ENCODE measurements around the gene ALB. TPM values are rescaled to one million over a fixed set of nuclear protein-coding genes. Genes with fewer than 3 reads are reported as not detected.

Gene ALB
- total and polyA plus RNA-seq, 4 donors = 0.07 to 32.8 (median 4.4) TPM

- 79 to 86% methylated on average over 2 of the region's 2 CpGs for WGBS, 2 donors
- no peak for TF ChIP-seq CTCF (IDR thresholded peaks at IDR 0.05; ENCODE audit: control extremely low read depth, extremely low read depth)
- Histone ChIP-seq H3K9ac (ENCODE audit: insufficient read depth in 1 of 2, low read length in 2 of 2) (no peak overlapping the region), H3K36me3 (ENCODE audit: control insufficient read depth in 4 of 4, insufficient read depth in 4 of 4, low read length in 4 of 4) (no peaks in the 10 kb centered on the region), H3K4me1 (ENCODE audit: control insufficient read depth in 5 of 5, insufficient read depth in 5 of 5, low read length in 5 of 5) (no peaks in the 10 kb centered on the region), H3K4me3 (no peak overlapping the region), H3K27me3 (ENCODE audit: control insufficient read depth in 3 of 3, insufficient read depth in 3 of 3, low read length in 2 of 3) (no peaks in the 10 kb centered on the region), H3K9me3 (ENCODE audit: control insufficient read depth in 4 of 4, insufficient read depth in 3 of 4, low read length in 3 of 4) (no peaks in the 10 kb centered on the region), H3K27ac (ENCODE audit: low read depth in 1 of 2, low read length in 1 of 2) (no peak overlapping the region)
- DNase-seq (no peak), ATAC-seq (ENCODE audit: insufficient read depth, low FRiP score) (no peak)
Measured at GRCh38 chr4:73438582-73439215, 34.6 kb downstream of the ALB start.

GRCh38 chr4:73439445-73439844 lies 35.4 kb downstream of the ALB start:
- H3K27me3 ChIP-seq (ENCODE audit: control insufficient read depth in 3 of 3, insufficient read depth in 3 of 3, low read length in 2 of 3) = no peaks in the 10 kb centered on the region
- no peaks in the 10 kb centered on the region for H3K9me3 ChIP-seq (ENCODE audit: control insufficient read depth in 4 of 4, insufficient read depth in 3 of 4, low read length in 3 of 4)
- no peak overlapping the region for H3K27ac ChIP-seq (ENCODE audit: low read depth in 1 of 2, low read length in 1 of 2)
- no peaks in the 10 kb centered on the region for H3K36me3 ChIP-seq (ENCODE audit: control insufficient read depth in 4 of 4, insufficient read depth in 4 of 4, low read length in 4 of 4)
- no peaks in the 10 kb centered on the region for H3K4me1 ChIP-seq (ENCODE audit: control insufficient read depth in 5 of 5, insufficient read depth in 5 of 5, low read length in 5 of 5)
- DNase-seq (no peak), ATAC-seq (ENCODE audit: insufficient read depth, low FRiP score) (no peak)
- no peak overlapping the region for H3K4me3 ChIP-seq
- 86 to 96% methylated on average over 2 of the region's 2 CpGs for WGBS, 2 donors
- no peak for TF ChIP-seq CTCF (IDR thresholded peaks at IDR 0.05; ENCODE audit: control extremely low read depth, extremely low read depth)
- H3K9ac ChIP-seq (ENCODE audit: insufficient read depth in 1 of 2, low read length in 2 of 2) = no peak overlapping the region

DNA sequence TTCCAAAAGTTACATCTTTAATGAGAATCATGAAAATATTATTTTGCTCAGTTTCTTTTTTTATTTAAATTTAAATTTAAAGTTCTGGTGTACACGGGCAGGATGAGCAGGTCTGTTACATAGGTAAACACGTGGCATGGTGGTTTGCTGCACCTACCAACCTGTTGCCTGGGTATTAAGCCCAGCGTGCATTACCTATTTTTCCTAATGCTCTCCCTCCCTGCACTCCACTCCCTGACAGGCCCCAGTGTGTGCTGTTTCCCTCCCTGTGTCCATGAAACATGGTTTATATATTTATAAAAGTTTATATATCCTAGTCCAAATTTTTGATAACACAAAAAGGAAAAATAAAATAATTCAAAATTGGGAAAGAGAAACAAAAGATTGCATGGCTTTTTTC lies 35.9 kb downstream of the ALB start:
- Histone ChIP-seq H3K9me3 (ENCODE audit: control insufficient read depth in 4 of 4, insufficient read depth in 3 of 4, low read length in 3 of 4) (no peaks in the 10 kb centered on the region), H3K36me3 (ENCODE audit: control insufficient read depth in 4 of 4, insufficient read depth in 4 of 4, low read length in 4 of 4) (no peaks in the 10 kb centered on the region), H3K4me3 (no peak overlapping the region), H3K4me1 (ENCODE audit: control insufficient read depth in 5 of 5, insufficient read depth in 5 of 5, low read length in 5 of 5) (no peaks in the 10 kb centered on the region), H3K27me3 (ENCODE audit: control insufficient read depth in 3 of 3, insufficient read depth in 3 of 3, low read length in 2 of 3) (no peaks in the 10 kb centered on the region), H3K9ac (ENCODE audit: insufficient read depth in 1 of 2, low read length in 2 of 2) (no peak overlapping the region), H3K27ac (ENCODE audit: low read depth in 1 of 2, low read length in 1 of 2) (no peak overlapping the region)
- DNase-seq = no peak
- 81 to 88% methylated on average over 3 of the region's 3 CpGs for WGBS, 2 donors
- no peak for TF ChIP-seq CTCF (IDR thresholded peaks at IDR 0.05; ENCODE audit: control extremely low read depth, extremely low read depth)
- no peak for ATAC-seq (ENCODE audit: insufficient read depth, low FRiP score)

DNA sequence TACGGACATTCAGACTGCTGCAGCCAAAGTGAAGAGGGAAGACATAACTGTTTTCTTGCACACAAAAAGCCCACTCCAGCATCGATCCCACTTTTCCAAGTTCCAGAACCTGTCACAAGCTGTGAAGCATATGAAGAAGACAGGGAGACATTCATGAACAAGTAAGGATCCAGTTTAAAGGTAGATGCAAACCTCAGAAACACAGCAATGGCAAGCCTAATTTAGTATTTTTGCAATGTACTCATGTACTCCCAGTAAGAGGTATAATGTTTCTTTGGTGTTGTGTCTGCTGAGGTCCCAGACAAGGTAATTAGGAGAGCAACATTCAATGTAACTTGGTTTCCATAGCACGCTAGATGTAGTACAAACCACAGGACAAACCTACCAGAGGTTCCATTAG lies 36.6 kb downstream of the ALB start:
- 93 to 97% methylated on average over 3 of the region's 3 CpGs for WGBS, 2 donors

More for the DNA sequence above, 36.6 kb downstream of the ALB start:
- Histone ChIP-seq H3K9me3 (ENCODE audit: control insufficient read depth in 4 of 4, insufficient read depth in 3 of 4, low read length in 3 of 4) (no peaks in the 10 kb centered on the region), H3K36me3 (ENCODE audit: control insufficient read depth in 4 of 4, insufficient read depth in 4 of 4, low read length in 4 of 4) (no peaks in the 10 kb centered on the region), H3K27ac (ENCODE audit: low read depth in 1 of 2, low read length in 1 of 2) (no peak overlapping the region), H3K4me3 (no peak overlapping the region), H3K4me1 (ENCODE audit: control insufficient read depth in 5 of 5, insufficient read depth in 5 of 5, low read length in 5 of 5) (no peaks in the 10 kb centered on the region), H3K9ac (ENCODE audit: insufficient read depth in 1 of 2, low read length in 2 of 2) (no peak overlapping the region), H3K27me3 (ENCODE audit: control insufficient read depth in 3 of 3, insufficient read depth in 3 of 3, low read length in 2 of 3) (no peaks in the 10 kb centered on the region)
- no peak for TF ChIP-seq CTCF (IDR thresholded peaks at IDR 0.05; ENCODE audit: control extremely low read depth, extremely low read depth)
- ATAC-seq (ENCODE audit: insufficient read depth, low FRiP score) (no peak), DNase-seq (no peak)
